Astrocyte of the spinal cord (primary cell): ENCODE data around the gene LRPAP1.

Source experiments
- DNase-seq: peaks from one replicate; pipeline ENCODE4 v3.0.0; 2011; ENCODE audit warnings: low read depth, low spot score
- H3K4me3 ChIP-seq: 2 replicates; pipeline ENCODE4 v1.5.1; 2011; ENCODE audit warnings: low read depth, mild to moderate bottlenecking, low read length, moderate library complexity
- in situ Hi-C: cut with HindIII; loops from 2 replicates; pipeline ENCODE4 v1.10.0; 2017; ENCODE audit warnings: low sequenced_read_pairs
- TF ChIP-seq, protein P1 (sequence below): IDR thresholded peaks from 2 replicates; pipeline ENCODE4 v1.5.1; 2012; ENCODE audit warnings: low read depth, mild to moderate bottlenecking, low read length, inconsistent platforms

The LRPAP1 gene

DNA sequence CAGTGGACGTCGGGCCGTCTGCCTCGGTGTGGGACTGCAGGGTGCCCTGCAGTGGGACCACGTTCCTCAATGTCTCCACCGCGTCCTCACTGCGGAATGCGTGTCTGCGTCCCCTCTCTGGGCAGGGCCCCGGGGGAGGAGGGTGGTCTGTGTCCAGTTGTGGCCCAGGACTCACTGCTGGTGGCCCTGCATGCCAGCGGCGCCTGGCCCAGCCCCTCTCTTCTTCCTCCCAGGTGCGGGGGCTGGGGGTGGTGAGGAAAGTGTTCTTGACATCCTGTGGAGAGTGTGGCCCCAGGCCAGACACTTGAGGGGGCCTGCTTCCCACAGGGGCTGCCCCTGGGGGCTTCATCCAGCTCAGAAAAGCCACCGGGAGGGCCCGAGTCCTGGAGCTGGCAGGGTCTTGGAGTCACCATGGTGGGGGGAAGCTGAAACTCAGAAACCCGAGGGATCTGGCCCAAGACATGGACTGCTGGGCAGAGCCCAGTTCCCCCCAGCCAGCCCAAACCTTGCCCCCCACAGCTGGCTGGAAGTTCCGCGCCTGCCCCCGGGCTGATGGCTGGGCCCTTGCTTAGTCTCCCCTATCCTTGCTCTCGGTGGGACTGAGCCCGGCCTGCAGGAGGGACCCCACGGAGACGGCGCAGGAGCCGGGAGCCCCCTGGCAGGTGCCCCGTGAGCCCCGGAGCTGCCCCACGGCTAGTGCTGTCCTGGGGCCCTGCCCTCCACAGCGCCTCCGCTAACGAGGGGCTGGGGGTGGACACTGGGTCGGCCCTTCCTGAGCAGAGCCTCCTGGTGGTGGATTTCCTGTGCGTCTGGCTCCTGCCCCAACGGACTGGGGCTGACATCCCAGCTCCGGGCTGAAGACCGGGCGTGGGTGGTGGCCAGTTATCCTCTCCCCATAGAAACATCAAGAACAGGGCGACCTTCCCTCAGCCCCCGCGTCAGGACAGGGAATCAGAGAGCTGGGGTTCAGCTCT lies 66.2 kb downstream of the LRPAP1 start:
- no peak for DNase-seq
- H3K4me3 ChIP-seq = no peak overlapping the region
- in situ Hi-C loops = no loop called here
- TF ChIP-seq, protein P1, sequence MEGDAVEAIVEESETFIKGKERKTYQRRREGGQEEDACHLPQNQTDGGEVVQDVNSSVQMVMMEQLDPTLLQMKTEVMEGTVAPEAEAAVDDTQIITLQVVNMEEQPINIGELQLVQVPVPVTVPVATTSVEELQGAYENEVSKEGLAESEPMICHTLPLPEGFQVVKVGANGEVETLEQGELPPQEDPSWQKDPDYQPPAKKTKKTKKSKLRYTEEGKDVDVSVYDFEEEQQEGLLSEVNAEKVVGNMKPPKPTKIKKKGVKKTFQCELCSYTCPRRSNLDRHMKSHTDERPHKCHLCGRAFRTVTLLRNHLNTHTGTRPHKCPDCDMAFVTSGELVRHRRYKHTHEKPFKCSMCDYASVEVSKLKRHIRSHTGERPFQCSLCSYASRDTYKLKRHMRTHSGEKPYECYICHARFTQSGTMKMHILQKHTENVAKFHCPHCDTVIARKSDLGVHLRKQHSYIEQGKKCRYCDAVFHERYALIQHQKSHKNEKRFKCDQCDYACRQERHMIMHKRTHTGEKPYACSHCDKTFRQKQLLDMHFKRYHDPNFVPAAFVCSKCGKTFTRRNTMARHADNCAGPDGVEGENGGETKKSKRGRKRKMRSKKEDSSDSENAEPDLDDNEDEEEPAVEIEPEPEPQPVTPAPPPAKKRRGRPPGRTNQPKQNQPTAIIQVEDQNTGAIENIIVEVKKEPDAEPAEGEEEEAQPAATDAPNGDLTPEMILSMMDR = peak; percentile 12

- TF ChIP-seq, protein P1 = no peak
- in situ Hi-C loops = no loop called here
- H3K4me3 ChIP-seq = no peak overlapping the region
- DNase-seq = no peak
These were observed 67.1 kb downstream of the LRPAP1 start for GRCh38 chr4:3464911-3465697.

DNA sequence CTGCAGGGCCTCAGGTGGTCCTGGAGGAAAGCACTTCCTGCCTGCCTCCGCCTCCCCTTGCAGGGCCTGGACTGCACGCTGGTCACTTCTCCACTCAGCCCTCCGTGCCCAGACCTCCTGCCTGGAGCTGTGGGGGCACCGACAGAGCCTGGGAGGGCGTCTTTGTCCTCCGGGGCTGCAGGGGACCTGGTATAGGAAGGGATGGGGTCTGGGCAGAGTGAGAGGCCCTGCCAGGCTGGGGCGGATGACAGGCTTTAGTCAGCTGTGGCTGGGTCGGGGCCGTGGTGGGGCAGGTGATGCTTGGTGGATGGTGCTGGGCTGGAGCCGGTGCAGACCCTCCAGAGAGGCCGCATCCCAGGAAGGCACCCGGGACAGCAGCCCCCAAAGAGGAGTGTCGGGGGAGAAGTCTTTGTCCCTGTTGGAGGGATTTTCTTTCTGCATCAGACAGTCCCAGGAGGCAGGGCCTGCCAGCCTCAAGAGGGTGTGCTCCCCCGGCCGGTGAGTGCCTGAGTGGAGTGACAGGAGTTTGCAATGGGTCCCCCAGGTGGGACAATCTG lies 67.8 kb downstream of the LRPAP1 start:
- H3K4me3 ChIP-seq = no peak overlapping the region
- in situ Hi-C loops = no loop called here
- TF ChIP-seq, protein P1 = no peak
- DNase-seq = no peak

DNA sequence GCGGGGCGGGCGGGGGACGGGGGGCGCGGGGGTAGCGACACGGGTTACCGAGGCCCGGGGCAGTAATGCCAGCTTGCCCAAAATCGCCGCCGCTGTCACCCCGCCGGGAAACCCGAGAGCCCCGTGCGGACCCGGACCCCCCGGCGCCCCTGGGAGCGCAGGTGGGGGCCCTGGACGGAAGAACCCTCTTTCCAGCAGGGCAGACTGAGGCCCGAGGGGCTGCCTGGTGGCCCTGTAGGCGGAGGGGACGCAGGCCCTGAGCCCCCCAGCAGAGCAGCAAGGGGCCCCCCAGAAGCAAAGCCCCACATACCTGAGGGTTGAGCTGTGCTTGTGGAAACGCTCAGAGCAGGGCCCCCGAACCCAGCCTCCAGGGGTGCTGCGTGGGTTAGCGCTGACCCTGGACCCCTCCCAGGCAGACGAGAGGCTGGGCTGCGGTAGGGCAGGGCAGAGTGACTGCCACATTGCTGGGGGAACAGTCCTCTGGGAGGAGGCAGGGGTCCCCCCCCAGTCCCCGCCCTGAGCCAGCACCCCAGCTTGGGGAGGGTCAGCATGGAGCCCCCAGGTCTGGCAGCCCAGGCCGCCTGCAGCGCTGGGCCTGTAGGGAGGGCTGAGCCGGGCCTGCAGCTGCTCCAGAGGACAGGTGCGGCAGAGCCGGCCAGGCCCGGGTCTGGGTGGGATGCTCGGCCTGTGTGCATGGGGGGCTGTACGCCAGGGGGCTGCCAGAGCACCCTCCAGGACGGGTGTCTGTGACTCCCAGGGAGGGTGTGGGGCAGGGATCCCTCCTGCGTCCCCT lies 68.5 kb downstream of the LRPAP1 start:
- TF ChIP-seq, protein P1 = no peak
- in situ Hi-C loops = no loop called here

GRCh38 chr4:3462790-3463415 lies 69.3 kb downstream of the LRPAP1 start, which contains the start of gene DOK7:
DOK7 (plus strand) TSS chr4:3463306; CDS start chr4:3463376, 70 bp downstream.
- DNase-seq = no peak
- no peak within 1 kb of the TSS for H3K4me3 ChIP-seq
- TF ChIP-seq, protein P1 = no peak
- in situ Hi-C loops = no loop called here

More for the DNA sequence above, 68.5 kb downstream of the LRPAP1 start:
- DNase-seq = no peak
- H3K4me3 ChIP-seq = no peak overlapping the region
